Transverse colon (tissue), 4 donors: ENCODE measurements around the gene CREB5.

Experiments
- CTCF ChIP-seq, 5 experiments: fragments of 200-600 bp in 3 of 5; fragments of 450-650 bp in 2 of 5; sonication (generic) in 3 of 5; IDR thresholded peaks; 1 replicate in 2 of 5; 2 replicates in 3 of 5; pipeline ENCODE4 v1.5.1; 2016 to 2017; ENCODE audit warnings: antibody characterized with exemption in 5 of 5, inconsistent platforms in 3 of 5, mild to moderate bottlenecking in 2 of 5, moderate library complexity in 1 of 5
- EP300 ChIP-seq: sonication (generic); formaldehyde crosslinking; IDR thresholded peaks from one replicate; pipeline ENCODE4 v1.6.1; 2017; ENCODE audit warnings: antibody characterized with exemption, low read depth
- POLR2A ChIP-seq: fragments of 450-650 bp; IDR thresholded peaks from one replicate; pipeline ENCODE4 v1.6.1; 2016; ENCODE audit warnings: antibody characterized with exemption, mild to moderate bottlenecking, moderate library complexity
- POLR2AphosphoS5 ChIP-seq, 3 donors: sonication (generic); formaldehyde crosslinking; IDR thresholded peaks; one replicate each; pipeline ENCODE4 v1.6.1; 2016; ENCODE audit warnings: antibody characterized with exemption in 3 of 3

DNA sequence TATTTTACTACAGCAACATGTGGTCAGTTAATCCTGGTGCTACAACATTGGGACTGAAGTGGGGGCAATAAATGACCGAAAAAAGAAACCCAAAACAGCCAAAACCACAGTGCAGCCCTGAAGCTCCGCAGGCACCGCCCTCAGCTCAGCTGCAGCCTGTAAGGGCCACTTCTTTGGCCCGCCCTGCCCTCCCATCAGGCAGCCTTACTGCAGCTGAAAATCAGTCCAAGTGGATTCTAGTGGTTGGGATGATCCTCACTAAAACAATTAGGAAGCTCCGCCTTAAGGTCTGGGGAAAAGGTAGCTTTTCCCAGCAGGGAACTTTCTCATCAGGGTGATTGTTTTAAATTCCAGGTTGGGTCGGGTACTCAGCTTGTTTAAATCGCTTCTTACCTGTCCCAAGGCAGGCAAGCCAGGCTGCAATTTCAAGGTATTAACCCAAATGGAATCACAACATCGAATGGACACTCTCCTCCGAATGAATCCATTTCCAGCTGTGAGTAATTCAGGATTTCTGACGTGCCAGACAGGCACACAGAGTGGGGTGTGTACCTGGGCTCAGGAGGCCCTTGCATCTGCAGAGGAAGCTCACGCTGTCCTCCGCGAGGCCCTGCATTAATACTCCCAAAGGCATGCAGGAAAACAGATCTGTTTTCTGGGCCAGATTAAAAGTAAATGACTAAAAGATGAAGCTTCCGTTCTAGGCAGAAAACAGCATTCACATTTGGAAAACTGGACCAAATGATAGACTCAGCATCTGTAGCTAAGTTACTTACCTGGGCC is 104.3 kb downstream of the CREB5 start:
- TF ChIP-seq CTCF (IDR thresholded peaks at IDR 0.05) (no peak), POLR2A (no peak), EP300 (no peak), POLR2AphosphoS5 (IDR thresholded peaks at IDR 0.05) (no peak)
